ENCODE measurements around the gene BTBD7. TPM values are rescaled to one million over a fixed set of nuclear protein-coding genes. Genes with fewer than 3 reads are reported as not detected.

The BTBD7 gene
- total RNA-seq, 1 donor from 2014 or later = 53.2 TPM

DNA sequence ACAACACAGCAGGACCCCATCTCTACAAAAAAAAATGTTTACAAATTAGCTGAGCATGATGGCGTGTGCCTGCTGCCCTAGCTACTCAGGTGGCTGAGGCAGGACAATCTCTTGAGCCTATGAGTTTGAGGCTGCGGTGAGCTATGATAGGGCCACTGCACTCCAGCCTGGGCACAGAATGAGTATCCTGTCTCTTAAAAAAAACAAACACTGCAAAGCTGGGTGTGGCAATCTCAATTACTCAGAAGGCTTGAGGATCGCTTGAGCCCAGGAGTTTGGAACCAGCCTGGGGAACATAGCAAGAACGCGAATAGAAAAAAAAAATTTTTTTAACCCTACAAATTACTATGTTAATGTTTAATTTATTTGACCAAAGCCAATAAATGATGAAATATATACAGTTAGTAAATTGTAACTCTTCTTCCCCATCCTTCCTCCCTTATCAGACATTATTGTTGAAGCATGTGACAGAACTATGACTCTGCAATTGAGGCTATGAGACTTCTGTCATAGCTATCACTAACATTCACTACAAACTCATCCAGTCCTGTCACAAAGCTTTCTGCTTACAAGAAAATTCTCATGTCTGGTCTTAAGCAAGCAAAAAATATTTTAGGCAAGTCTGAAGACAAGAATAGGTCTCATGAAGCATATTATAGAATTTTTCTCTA is 9.8 kb downstream of the BTBD7 start:
- H3K36me3 ChIP-seq (ENCODE audit: insufficient read depth, low read length) = no peaks in the 10 kb centered on the region
- no peak overlapping the region for H3K9ac ChIP-seq (ENCODE audit: low read length)
- peaks cover 28% of the 10 kb centered on the region for H3K4me1 Mint-ChIP-seq (ENCODE audit: low read depth, unreplicated experiment)
- H3K4me1 ChIP-seq (ENCODE audit: insufficient read depth, low read length) = peaks cover 11% of the 10 kb centered on the region
- no peak overlapping the region for H3K27ac Mint-ChIP-seq (ENCODE audit: unreplicated experiment)
- no peaks in the 10 kb centered on the region for H3K9me3 Mint-ChIP-seq (ENCODE audit: unreplicated experiment)
- H3K4me2 ChIP-seq (ENCODE audit: low read length) = no peak overlapping the region
- no peaks in the 10 kb centered on the region for H3K27me3 ChIP-seq (ENCODE audit: insufficient read depth, low read length)
- H3K27ac ChIP-seq (ENCODE audit: low read depth, low read length) = no peak overlapping the region
- no peak overlapping the region for H2AFZ ChIP-seq (ENCODE audit: low read depth, low read length)
- H3K4me3 Mint-ChIP-seq (ENCODE audit: unreplicated experiment) = no peak overlapping the region
- peaks cover 2% of the 10 kb centered on the region for H3K36me3 Mint-ChIP-seq (ENCODE audit: low read depth, unreplicated experiment)
- FAIRE-seq (no peak), DNase-seq (ENCODE audit: low read depth) (no peak)
- H3K27me3 Mint-ChIP-seq (ENCODE audit: low read depth, unreplicated experiment) = no peaks in the 10 kb centered on the region
- peaks cover 89% of the 10 kb centered on the region for H4K20me1 ChIP-seq (ENCODE audit: insufficient read depth, low read length)
- no peak overlapping the region for H3K4me3 ChIP-seq (ENCODE audit: insufficient read depth, low read depth, low read length)
- peaks cover 96% of the 10 kb centered on the region for H3K79me2 ChIP-seq (ENCODE audit: insufficient read depth, low read length)
- TF ChIP-seq EZH2 (IDR thresholded peaks at IDR 0.05; ENCODE audit: insufficient read depth, low read length) (no peak), CTCF (IDR thresholded peaks at IDR 0.05; ENCODE audit: insufficient read depth, low read depth, low read length) (no peak)
- H3K9me3 ChIP-seq (ENCODE audit: insufficient read depth, low read depth, low read length) = no peaks in the 10 kb centered on the region

- H3K27ac ChIP-seq (ENCODE audit: low read depth, low read length) = no peak overlapping the region
- Mint-ChIP-seq H3K27ac (ENCODE audit: unreplicated experiment) (peak overlapping the region; percentile 9), H3K4me1 (ENCODE audit: low read depth, unreplicated experiment) (peaks cover 41% of the 10 kb centered on the region), H3K36me3 (ENCODE audit: low read depth, unreplicated experiment) (peaks cover 2% of the 10 kb centered on the region), H3K9me3 (ENCODE audit: unreplicated experiment) (no peaks in the 10 kb centered on the region), H3K4me3 (ENCODE audit: unreplicated experiment) (no peak overlapping the region), H3K27me3 (ENCODE audit: low read depth, unreplicated experiment) (no peaks in the 10 kb centered on the region)
- FAIRE-seq = peak; percentile 49
- TF ChIP-seq EZH2 (IDR thresholded peaks at IDR 0.05; ENCODE audit: insufficient read depth, low read length) (no peak), CTCF (IDR thresholded peaks at IDR 0.05; ENCODE audit: insufficient read depth, low read depth, low read length) (no peak)
- H3K4me3 ChIP-seq (ENCODE audit: insufficient read depth, low read depth, low read length) = no peak overlapping the region
- peaks cover 94% of the 10 kb centered on the region for H3K79me2 ChIP-seq (ENCODE audit: insufficient read depth, low read length)
- peaks cover 85% of the 10 kb centered on the region for H4K20me1 ChIP-seq (ENCODE audit: insufficient read depth, low read length)
- no peak overlapping the region for H2AFZ ChIP-seq (ENCODE audit: low read depth, low read length)
- no peaks in the 10 kb centered on the region for H3K27me3 ChIP-seq (ENCODE audit: insufficient read depth, low read length)
- no peaks in the 10 kb centered on the region for H3K36me3 ChIP-seq (ENCODE audit: insufficient read depth, low read length)
- H3K9me3 ChIP-seq (ENCODE audit: insufficient read depth, low read depth, low read length) = no peaks in the 10 kb centered on the region
- peaks cover 19% of the 10 kb centered on the region for H3K4me1 ChIP-seq (ENCODE audit: insufficient read depth, low read length)
- DNase-seq (ENCODE audit: low read depth) = peak; percentile 12
- H3K4me2 ChIP-seq (ENCODE audit: low read length) = no peak overlapping the region
- no peak overlapping the region for H3K9ac ChIP-seq (ENCODE audit: low read length)
These were observed 12.3 kb downstream of the BTBD7 start for GRCh38 chr14:93320489-93320888.

DNA sequence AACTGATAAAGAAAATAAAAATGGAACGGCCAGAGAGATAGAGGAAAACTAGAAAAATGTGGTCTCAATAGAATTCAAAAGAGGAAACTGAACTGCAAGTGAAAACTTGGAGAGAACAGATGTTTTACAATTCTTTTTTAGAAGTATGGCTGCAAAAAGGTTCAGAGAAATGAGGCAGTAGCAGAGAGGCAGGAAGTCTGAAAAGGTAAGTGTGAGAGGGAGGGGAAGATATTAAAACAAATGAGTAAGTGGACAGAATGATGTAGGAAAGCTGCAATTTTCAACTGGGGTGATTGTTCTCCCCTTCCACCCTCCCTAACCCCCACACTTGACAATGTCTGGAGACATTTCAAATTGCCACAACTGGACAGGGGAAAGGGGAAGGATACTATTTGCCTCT is 12.9 kb downstream of the BTBD7 start:
- Mint-ChIP-seq H3K4me1 (ENCODE audit: low read depth, unreplicated experiment) (peaks cover 41% of the 10 kb centered on the region), H3K36me3 (ENCODE audit: low read depth, unreplicated experiment) (no peaks in the 10 kb centered on the region), H3K27ac (ENCODE audit: unreplicated experiment) (peak overlapping the region; percentile 9), H3K27me3 (ENCODE audit: low read depth, unreplicated experiment) (no peaks in the 10 kb centered on the region), H3K4me3 (ENCODE audit: unreplicated experiment) (no peak overlapping the region), H3K9me3 (ENCODE audit: unreplicated experiment) (no peaks in the 10 kb centered on the region)
- TF ChIP-seq EZH2 (IDR thresholded peaks at IDR 0.05; ENCODE audit: insufficient read depth, low read length) = no peak
- Histone ChIP-seq H3K36me3 (ENCODE audit: insufficient read depth, low read length) (no peaks in the 10 kb centered on the region), H3K9me3 (ENCODE audit: insufficient read depth, low read depth, low read length) (no peaks in the 10 kb centered on the region), H3K27me3 (ENCODE audit: insufficient read depth, low read length) (no peaks in the 10 kb centered on the region), H4K20me1 (ENCODE audit: insufficient read depth, low read length) (peaks cover 81% of the 10 kb centered on the region), H3K4me3 (ENCODE audit: insufficient read depth, low read depth, low read length) (no peak overlapping the region), H3K9ac (ENCODE audit: low read length) (no peak overlapping the region), H3K79me2 (ENCODE audit: insufficient read depth, low read length) (peaks cover 94% of the 10 kb centered on the region), H3K4me2 (ENCODE audit: low read length) (no peak overlapping the region), H3K4me1 (ENCODE audit: insufficient read depth, low read length) (peaks cover 19% of the 10 kb centered on the region), H3K27ac (ENCODE audit: low read depth, low read length) (no peak overlapping the region), H2AFZ (ENCODE audit: low read depth, low read length) (no peak overlapping the region)
- FAIRE-seq (no peak), DNase-seq (ENCODE audit: low read depth) (no peak)

Data from astrocyte (in vitro differentiated cells and primary cell).